ENCODE data around the gene ZMYND11. TPM values are rescaled to one million over a fixed set of nuclear protein-coding genes. Genes with fewer than 3 reads are reported as not detected.
A peak's percentile ranks its signal among the peaks of the same experiment; 100 is the strongest.
"Not testable (repeated sequence)": the region's sequence is repeated elsewhere in the genome, so short reads cannot be mapped to it uniquely, and the experiment has no call there.

Gene ZMYND11
- total RNA-seq, 1 experiment from 2014 or later = 53.0 TPM

- DNase-seq (ENCODE audit: extremely low read depth, low read depth) = no peak
These were observed 106.8 kb downstream of the ZMYND11 start for GRCh38 chr10:241966-242643.

- DNase-seq (ENCODE audit: extremely low read depth, low read depth) = no peak
These were observed 109.0 kb downstream of the ZMYND11 start for GRCh38 chr10:244227-244626.

- no peak for DNase-seq (ENCODE audit: extremely low read depth, low read depth)
These were observed 111.2 kb downstream of the ZMYND11 start for GRCh38 chr10:246431-246830.

GRCh38 chr10:247480-247879 lies 112.2 kb downstream of the ZMYND11 start:
- DNase-seq (ENCODE audit: extremely low read depth, low read depth) = no peak

- no peak for DNase-seq (ENCODE audit: extremely low read depth, low read depth)
These were observed 113.1 kb downstream of the ZMYND11 start for GRCh38 chr10:248307-248706.

- no peak for DNase-seq (ENCODE audit: extremely low read depth, low read depth)
These were observed 116.8 kb downstream of the ZMYND11 start for GRCh38 chr10:251982-252582.

GRCh38 chr10:260819-261429 lies 125.7 kb downstream of the ZMYND11 start:
- DNase-seq (ENCODE audit: extremely low read depth, low read depth) = no peak

- not testable (repeated sequence) for DNase-seq (ENCODE audit: extremely low read depth, low read depth)
These were observed 129.2 kb downstream of the ZMYND11 start for GRCh38 chr10:264160-265073.

- not testable (repeated sequence) for DNase-seq (ENCODE audit: extremely low read depth, low read depth)
These were observed 129.8 kb downstream of the ZMYND11 start for GRCh38 chr10:265074-265440.

- DNase-seq (ENCODE audit: extremely low read depth, low read depth) = not testable (repeated sequence)
These were observed 130.7 kb downstream of the ZMYND11 start for GRCh38 chr10:265816-266588.

GRCh38 chr10:266974-267425 lies 131.7 kb downstream of the ZMYND11 start:
- DNase-seq (ENCODE audit: extremely low read depth, low read depth) = peak; percentile 19

GRCh38 chr10:267705-268104 lies 132.4 kb downstream of the ZMYND11 start:
- no peak for DNase-seq (ENCODE audit: extremely low read depth, low read depth)

GRCh38 chr10:269440-270074 lies 134.3 kb downstream of the ZMYND11 start:
- DNase-seq (ENCODE audit: extremely low read depth, low read depth) = no peak

- no peak for DNase-seq (ENCODE audit: extremely low read depth, low read depth)
These were observed 135.9 kb downstream of the ZMYND11 start for GRCh38 chr10:271201-271600.

GRCh38 chr10:271722-272121 lies 136.5 kb downstream of the ZMYND11 start:
- DNase-seq (ENCODE audit: extremely low read depth, low read depth) = no peak

- no peak for DNase-seq (ENCODE audit: extremely low read depth, low read depth)
These were observed 137.8 kb downstream of the ZMYND11 start for GRCh38 chr10:273088-273487.

GRCh38 chr10:274866-275265 lies 139.6 kb downstream of the ZMYND11 start:
- DNase-seq (ENCODE audit: extremely low read depth, low read depth) = no peak

GRCh38 chr10:275680-276079 lies 140.4 kb downstream of the ZMYND11 start:
- no peak for DNase-seq (ENCODE audit: extremely low read depth, low read depth)

- DNase-seq (ENCODE audit: extremely low read depth, low read depth) = no peak
These were observed 142.7 kb downstream of the ZMYND11 start for GRCh38 chr10:277963-278362.

GRCh38 chr10:278707-279106 lies 143.5 kb downstream of the ZMYND11 start:
- no peak for DNase-seq (ENCODE audit: extremely low read depth, low read depth)
